Mucosa of rectum (tissue), 2 donors: ENCODE data around the gene ZP3.
A peak's percentile ranks its signal among the peaks of the same experiment; 100 is the strongest.
"Not testable (repeated sequence)": the region's sequence is repeated elsewhere in the genome, so short reads cannot be mapped to it uniquely, and the experiment has no call there.

Experiments
- H3K27ac ChIP-seq, 2 donors: one replicate each; pipeline ENCODE4 v1.7.0; 2013; ENCODE audit warnings: inconsistent platforms in 2 of 2, low read depth in 2 of 2, low read length in 2 of 2
- H3K27me3 ChIP-seq, 2 donors: one replicate each; pipeline ENCODE4 v1.7.0; 2013; ENCODE audit warnings: low read length in 2 of 2; ENCODE audit not compliant: control insufficient read depth in 2 of 2, insufficient read depth in 2 of 2
- H3K36me3 ChIP-seq, 2 donors: one replicate each; pipeline ENCODE4 v1.7.0; 2013; ENCODE audit warnings: low read length in 2 of 2; ENCODE audit not compliant: control insufficient read depth in 2 of 2, insufficient read depth in 2 of 2
- H3K4me1 ChIP-seq, 2 donors: one replicate each; pipeline ENCODE4 v1.7.0; 2013; ENCODE audit warnings: low read length in 2 of 2, mild to moderate bottlenecking in 1 of 2; ENCODE audit not compliant: control insufficient read depth in 2 of 2, insufficient read depth in 2 of 2
- H3K4me3 ChIP-seq, 2 donors: one replicate each; pipeline ENCODE4 v1.7.0; 2013; ENCODE audit warnings: low read length in 2 of 2
- H3K9ac ChIP-seq, 2 donors: one replicate each; pipeline ENCODE4 v1.7.0; 2013; ENCODE audit warnings: low read length in 2 of 2, low read depth in 1 of 2, mild to moderate bottlenecking in 1 of 2
- H3K9me3 ChIP-seq, 2 donors: one replicate each; pipeline ENCODE4 v1.7.0; 2013; ENCODE audit warnings: low read length in 2 of 2; ENCODE audit not compliant: control insufficient read depth in 2 of 2
- donor health status: healthy.
- donor health status: Normal muscosa, but diverticular disease.

ZP3 gene

DNA sequence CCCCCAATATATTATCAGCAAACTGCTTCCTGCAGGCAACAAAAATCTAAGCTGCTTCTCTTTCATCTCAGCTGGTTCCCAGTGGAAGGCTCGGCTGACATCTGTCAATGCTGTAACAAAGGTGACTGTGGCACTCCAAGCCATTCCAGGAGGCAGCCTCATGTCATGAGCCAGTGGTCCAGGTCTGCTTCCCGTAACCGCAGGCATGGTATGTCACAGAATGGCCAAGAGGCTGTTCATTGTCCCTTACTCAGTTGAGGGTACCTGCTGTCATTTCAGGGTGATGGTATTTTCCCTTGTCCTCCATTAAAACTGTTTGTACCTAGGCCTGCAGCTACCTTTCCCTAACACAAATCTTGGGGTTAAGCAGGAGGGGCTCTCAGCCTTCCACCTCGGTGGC lies 15.7 kb downstream of the ZP3 start:
- not testable (repeated sequence) for H3K27me3 ChIP-seq, H3K36me3 ChIP-seq, H3K9me3 ChIP-seq, H3K9ac ChIP-seq, H3K4me1 ChIP-seq, H3K4me3 ChIP-seq, H3K27ac ChIP-seq

DNA sequence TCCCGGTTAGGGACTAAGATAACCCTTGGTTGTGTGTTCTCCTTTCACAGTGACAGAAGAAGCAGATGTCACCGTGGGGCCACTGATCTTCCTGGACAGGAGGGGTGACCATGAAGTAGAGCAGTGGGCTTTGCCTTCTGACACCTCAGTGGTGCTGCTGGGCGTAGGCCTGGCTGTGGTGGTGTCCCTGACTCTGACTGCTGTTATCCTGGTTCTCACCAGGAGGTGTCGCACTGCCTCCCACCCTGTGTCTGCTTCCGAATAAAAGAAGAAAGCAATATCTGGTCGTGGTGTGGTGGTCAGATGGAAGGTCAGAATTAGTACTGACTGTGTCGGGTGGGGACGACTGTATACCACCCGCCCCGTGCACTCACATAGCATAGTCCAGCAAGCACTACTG lies 17.0 kb downstream of the ZP3 start:
- H3K4me1 ChIP-seq, H3K4me3 ChIP-seq, H3K27me3 ChIP-seq, H3K36me3 ChIP-seq, H3K9ac ChIP-seq, H3K27ac ChIP-seq, H3K9me3 ChIP-seq: not testable (repeated sequence)

DNA sequence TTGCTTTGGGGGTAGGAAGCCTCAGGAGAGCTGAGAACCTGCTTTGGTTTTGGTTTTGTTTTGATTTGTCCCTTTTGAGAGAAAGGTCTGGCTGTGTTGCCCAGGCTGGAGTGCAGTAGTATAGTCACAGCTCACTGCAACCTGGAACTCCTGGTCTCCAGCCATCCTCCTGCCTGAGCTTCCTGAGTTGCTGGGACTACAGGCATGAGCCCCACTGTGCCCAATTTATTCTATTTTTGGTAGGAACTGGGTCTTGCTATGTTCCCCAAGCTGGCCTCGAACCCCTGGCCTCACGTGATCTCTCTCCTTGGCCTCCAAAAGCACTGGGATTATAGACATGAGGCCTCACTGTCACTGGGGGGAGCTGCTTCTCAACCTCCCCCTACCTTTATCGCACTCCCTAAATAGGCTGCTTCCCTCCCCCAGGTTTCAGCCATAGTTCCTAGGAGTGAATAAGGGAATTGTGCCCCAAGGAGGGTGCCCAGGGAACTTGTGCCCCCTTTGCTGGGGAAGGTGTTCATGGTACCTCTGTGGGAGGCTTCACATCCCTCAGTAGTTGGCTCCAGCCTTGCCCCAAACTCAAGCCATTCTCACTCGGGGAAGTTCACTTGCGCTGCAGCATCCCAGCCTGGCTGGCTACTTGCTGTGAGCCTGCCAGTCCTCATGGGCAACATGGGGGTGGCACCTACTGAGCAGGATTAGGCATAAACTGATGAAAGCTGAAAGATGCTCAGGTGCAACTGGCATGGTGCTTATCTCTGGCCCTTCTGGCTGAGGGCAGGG lies 18.1 kb downstream of the ZP3 start:
- not testable (repeated sequence) for H3K27me3 ChIP-seq, H3K4me3 ChIP-seq, H3K27ac ChIP-seq, H3K4me1 ChIP-seq, H3K36me3 ChIP-seq, H3K9me3 ChIP-seq, H3K9ac ChIP-seq

DNA sequence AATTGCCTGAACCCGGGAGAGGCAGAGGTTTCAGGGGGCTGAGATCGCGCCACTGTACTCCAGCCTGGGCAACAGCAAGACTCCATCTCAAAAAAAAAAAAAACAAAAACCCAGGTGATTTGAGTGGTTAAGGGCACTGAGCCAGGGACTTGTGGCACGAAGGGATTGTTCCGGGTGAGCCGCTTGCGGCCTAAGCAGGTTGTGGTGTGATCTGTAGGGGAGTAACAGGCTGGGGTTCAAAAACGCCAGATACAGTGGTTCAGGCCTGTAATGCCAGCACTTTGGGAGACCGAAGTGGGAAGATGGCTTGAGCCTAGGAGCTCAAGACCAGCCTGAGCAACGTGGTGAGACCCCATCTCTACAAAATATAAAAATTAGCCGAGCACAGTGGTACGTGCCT lies 19.1 kb downstream of the ZP3 start:
- H3K36me3 ChIP-seq, H3K9me3 ChIP-seq, H3K27me3 ChIP-seq, H3K27ac ChIP-seq, H3K4me1 ChIP-seq, H3K4me3 ChIP-seq, H3K9ac ChIP-seq: not testable (repeated sequence)

DNA sequence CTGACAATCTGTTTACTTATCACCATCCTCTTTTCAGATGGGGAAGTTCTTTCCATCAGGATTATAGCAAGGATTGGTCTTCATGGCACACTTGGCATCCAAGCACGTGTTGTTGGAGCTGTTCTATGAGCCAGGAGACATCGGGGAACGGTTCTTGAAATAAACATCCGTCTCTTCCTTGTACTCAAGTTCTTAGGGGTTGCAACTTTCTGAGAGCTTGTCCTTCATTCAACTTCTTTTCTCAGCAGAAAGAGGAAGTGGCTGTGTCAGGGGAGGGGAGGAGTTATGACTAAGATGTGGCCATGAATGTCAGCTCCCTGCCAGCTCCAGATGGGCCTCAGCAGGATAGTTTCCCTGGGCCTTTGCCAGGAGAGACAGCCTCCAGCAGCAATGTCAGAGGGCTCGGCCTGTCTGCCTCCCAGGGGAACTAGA lies 20.8 kb downstream of the ZP3 start:
- H3K36me3 ChIP-seq, H3K9me3 ChIP-seq, H3K4me1 ChIP-seq, H3K9ac ChIP-seq, H3K27me3 ChIP-seq: not testable (repeated sequence)
- peak overlapping the region in 1 of 2 donors; percentile 42 for H3K4me3 ChIP-seq
- H3K27ac ChIP-seq: peak overlapping the region; percentile 61 to 68

DNA sequence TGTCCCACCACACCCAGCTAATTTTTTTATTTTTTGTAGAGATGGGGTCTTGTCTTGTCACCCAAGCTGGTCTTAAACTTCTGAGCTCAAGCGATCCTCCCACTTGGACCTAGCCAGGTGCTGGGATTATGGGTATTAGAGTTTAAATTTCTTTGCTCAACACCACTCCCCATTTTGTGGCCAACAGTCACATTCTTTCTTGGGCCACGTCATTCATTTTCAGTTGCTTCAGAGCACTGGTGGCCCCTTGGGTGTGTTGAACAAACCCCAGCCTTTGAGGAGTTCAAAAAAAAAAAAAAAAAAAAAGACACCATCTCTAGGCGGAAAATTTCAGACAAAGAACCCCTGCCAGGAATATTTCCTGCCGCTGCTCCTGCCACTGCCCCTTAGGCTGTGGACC lies 32.3 kb downstream of the ZP3 start:
- H3K9me3 ChIP-seq, H3K4me1 ChIP-seq, H3K9ac ChIP-seq, H3K27ac ChIP-seq, H3K4me3 ChIP-seq, H3K36me3 ChIP-seq, H3K27me3 ChIP-seq: not testable (repeated sequence)

DNA sequence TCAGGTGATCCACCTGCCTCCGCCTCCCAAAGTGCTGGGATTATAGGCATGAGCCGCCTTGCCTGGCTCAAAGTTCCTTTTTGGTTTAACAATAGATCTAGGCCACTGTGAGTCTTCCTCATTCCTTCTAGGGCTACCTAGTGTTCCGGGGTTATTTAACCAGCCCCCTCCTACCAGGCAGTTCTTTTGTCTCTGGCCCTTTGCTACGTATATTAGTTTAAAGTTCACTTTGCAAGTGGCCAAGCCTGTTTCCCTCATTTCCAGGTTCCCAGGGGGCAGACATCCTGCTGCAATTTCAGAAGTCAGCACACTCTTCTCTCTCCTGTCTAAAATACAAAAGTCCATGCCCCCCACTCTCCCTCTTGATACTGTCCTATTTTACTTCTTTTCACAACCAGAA lies 33.8 kb downstream of the ZP3 start:
- H3K9me3 ChIP-seq, H3K4me1 ChIP-seq, H3K27ac ChIP-seq, H3K36me3 ChIP-seq, H3K4me3 ChIP-seq, H3K9ac ChIP-seq, H3K27me3 ChIP-seq: not testable (repeated sequence)

DNA sequence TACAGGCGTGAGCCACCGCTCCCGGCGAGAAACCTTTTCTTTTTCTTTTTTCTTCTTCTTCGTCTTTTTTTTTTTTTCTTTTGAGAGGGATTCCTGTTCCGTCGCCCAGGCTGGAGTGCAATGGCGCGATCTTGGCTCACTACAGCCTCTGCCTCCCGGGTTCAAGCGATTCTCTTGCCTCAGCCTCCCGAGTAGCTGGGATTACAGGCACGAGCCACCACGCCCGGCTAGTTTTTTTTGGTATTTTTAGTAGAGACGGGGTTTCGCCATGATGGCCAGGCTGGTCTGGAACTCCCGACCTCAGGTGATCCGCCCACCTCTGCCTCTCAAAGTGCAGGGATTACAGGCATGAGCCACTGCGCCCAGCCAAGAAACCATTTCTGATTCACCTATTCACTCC lies 36.0 kb downstream of the ZP3 start:
- H3K36me3 ChIP-seq, H3K9me3 ChIP-seq, H3K27me3 ChIP-seq, H3K27ac ChIP-seq, H3K4me1 ChIP-seq, H3K9ac ChIP-seq, H3K4me3 ChIP-seq: not testable (repeated sequence)

DNA sequence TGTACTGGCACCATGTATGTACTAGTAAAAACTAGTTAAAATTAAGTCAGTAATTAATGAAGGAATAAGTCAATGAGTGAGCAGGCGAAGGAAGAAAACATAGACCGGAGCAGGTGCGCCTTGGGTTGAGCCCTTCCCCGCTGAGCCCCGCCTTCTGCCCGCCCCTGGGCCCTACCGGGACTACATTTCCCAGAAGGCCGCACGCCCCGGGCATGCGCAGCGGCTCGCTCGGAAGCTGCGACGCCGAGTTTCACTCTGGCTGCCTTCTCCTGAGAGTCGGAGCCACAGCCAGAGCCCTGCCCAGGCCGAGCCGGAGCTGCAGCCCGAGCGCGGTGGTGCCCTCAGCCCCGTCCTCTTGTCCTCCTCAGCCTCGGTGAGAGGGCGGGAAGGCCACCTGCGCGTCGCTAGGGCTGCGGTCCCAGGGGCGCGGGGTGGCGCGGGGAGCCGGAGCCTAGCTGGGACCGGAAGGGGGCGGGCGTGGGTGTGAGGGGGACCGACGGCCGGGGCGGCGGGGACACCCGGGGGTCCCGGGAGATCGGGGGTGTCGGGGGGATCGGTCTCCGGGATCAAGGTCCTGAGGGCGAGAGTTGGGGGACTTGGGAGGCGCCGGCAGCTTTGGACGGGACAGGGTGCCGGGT lies 36.8 kb downstream of the ZP3 start, which contains the start of gene DTX2:
Gene DTX2, plus strand, starts transcription at position 246 of the 638 bp plus-strand sequence. CDS start 18,801 bp downstream, outside the sequence.
- H3K4me3 ChIP-seq, H3K9ac ChIP-seq, H3K36me3 ChIP-seq, H3K9me3 ChIP-seq, H3K27me3 ChIP-seq, H3K4me1 ChIP-seq: not testable (repeated sequence)
- H3K27ac ChIP-seq: peak within 1 kb of the TSS in 1 of 2 donors; percentile 51

DNA sequence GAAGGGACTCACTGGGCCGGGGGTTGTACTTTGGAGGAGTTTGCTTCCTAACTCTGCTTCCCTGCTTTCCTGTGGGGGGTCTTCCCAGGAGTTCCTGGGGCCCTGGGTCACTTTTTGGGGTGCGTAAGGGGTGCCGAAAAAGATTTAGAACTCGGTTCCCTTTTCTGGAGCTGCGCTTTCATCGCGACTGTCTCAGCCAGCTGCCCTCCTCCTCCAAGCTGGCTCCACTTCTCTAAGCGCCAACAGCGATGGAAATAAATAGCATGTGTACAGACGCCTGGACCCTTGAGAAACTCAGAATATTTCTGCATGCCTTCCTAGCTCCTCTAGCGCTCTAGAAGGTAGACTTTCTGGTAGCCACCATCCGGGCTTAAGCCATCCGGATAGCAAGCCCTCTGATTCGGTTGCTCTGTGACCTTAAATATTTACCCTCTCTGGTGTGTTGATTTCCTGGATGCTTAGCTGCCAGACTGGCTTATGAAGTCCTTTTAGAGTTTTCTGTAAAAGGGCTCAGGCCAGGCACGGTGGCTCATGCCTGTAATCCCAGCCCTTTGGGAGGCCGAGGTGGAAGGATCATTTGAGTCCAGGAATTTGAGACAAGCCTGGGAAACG lies 37.6 kb downstream of the ZP3 start:
- not testable (repeated sequence) for H3K9me3 ChIP-seq, H3K4me3 ChIP-seq, H3K27ac ChIP-seq, H3K4me1 ChIP-seq, H3K27me3 ChIP-seq, H3K36me3 ChIP-seq, H3K9ac ChIP-seq
